GM10266 (cell line): Measurements from ENCODE around the gene DUSP9.

Source experiments
- DNase-seq: peaks from one replicate; pipeline ENCODE4 v3.0.0; 2012; ENCODE audit errors: extremely low spot score
- CTCF ChIP-seq: IDR thresholded peaks from 2 replicates; pipeline ENCODE4 v1.5.1; 2012; ENCODE audit warnings: mild to moderate bottlenecking, low read depth; ENCODE audit not compliant: control insufficient read depth, insufficient read depth; ENCODE audit errors: missing control alignments

Gene DUSP9

GRCh38 chrX:153685751-153686696 is 39.0 kb downstream of the DUSP9 start:
- DNase-seq = no peak
- TF ChIP-seq CTCF = no peak

GRCh38 chrX:153686711-153687110 is 39.7 kb downstream of the DUSP9 start:
- TF ChIP-seq CTCF = no peak
- no peak for DNase-seq

- DNase-seq = peak; percentile 71
Observed at GRCh38 chrX:153687121-153688039, 40.4 kb downstream of the DUSP9 start, which contains the start of gene SLC6A8. SLC6A8 (plus strand) TSS chrX:153687926; CDS start chrX:153688575, 649 bp downstream.

GRCh38 chrX:153688071-153688470 is 41.1 kb downstream of the DUSP9 start:
- no peak for TF ChIP-seq CTCF
- no peak for DNase-seq

More at GRCh38 chrX:153687121-153688039, 40.4 kb downstream of the DUSP9 start, which contains the start of gene SLC6A8:
- TF ChIP-seq CTCF = peak; percentile 49

- no peak for DNase-seq
- no peak for TF ChIP-seq CTCF
Observed at GRCh38 chrX:153688506-153688905, 41.5 kb downstream of the DUSP9 start.

- no peak for TF ChIP-seq CTCF
- no peak for DNase-seq
Observed at GRCh38 chrX:153688911-153689590, 42.0 kb downstream of the DUSP9 start.
